Aorta (tissue), 5 donors: ENCODE data around the gene GASK1A. TPM values are rescaled to one million over a fixed set of nuclear protein-coding genes. Genes with fewer than 3 reads are reported as not detected.

Experiments
- ATAC-seq: fragments of 200-7000 bp; cut with Tn5 transposase; one replicate; pipeline ENCODE4 v1.9.1; 2022; ENCODE audit warnings: moderate library complexity; ENCODE audit not compliant: low FRiP score
- DNase-seq, 2 donors: peaks; one replicate each; pipeline ENCODE4 v3.0.0-alpha.2; 2020
- H3K27ac ChIP-seq, 2 donors: one replicate each; pipeline ENCODE4 v1.5.1; 2013; ENCODE audit warnings: low read length in 2 of 2, mild to moderate bottlenecking in 2 of 2, moderate library complexity in 2 of 2, control low read depth in 1 of 2, inconsistent platforms in 1 of 2, low read depth in 1 of 2
- H3K27me3 ChIP-seq, 2 donors: one replicate each; pipeline ENCODE4 v1.6.1; 2013; ENCODE audit warnings: control low read depth in 1 of 2, low read length in 1 of 2, mild to moderate bottlenecking in 1 of 2, moderate library complexity in 1 of 2; ENCODE audit not compliant: insufficient read depth in 2 of 2, control insufficient read depth in 1 of 2
- H3K36me3 ChIP-seq, 2 donors: one replicate each; pipeline ENCODE4 v1.6.1; 2013; ENCODE audit warnings: control low read depth in 1 of 2, low read length in 1 of 2, mild to moderate bottlenecking in 1 of 2; ENCODE audit not compliant: insufficient read depth in 2 of 2, control insufficient read depth in 1 of 2
- H3K4me1 ChIP-seq, 2 donors: one replicate each; pipeline ENCODE4 v1.6.1; 2013; ENCODE audit warnings: low read length in 2 of 2, control low read depth in 1 of 2, mild to moderate bottlenecking in 1 of 2, moderate library complexity in 1 of 2; ENCODE audit not compliant: insufficient read depth in 2 of 2, control insufficient read depth in 1 of 2
- H3K4me3 ChIP-seq, 2 donors: one replicate each; pipeline ENCODE4 v1.5.1; 2013; ENCODE audit warnings: low read length in 2 of 2, control low read depth in 1 of 2, mild to moderate bottlenecking in 1 of 2
- H3K9me3 ChIP-seq: one replicate; pipeline ENCODE4 v1.6.1; 2013; ENCODE audit warnings: mild to moderate bottlenecking, low read length; ENCODE audit not compliant: control insufficient read depth
- WGBS, 2 donors: extraction: QIAGEN DNeasy Blood & Tissue Kit; methylation state at CpG; one replicate each; pipeline ENCODE4 v1.1.7; 2013; 5-methylcytosine and 5-hydroxymethylcytosine counted together
- intact Hi-C, 2 donors: fragments of 100-400 bp; cut with DNase I; formaldehyde crosslinking; loops; one replicate each; pipeline versions ENCODE4 v1.14.2 to v1.15.0; 2022
- polyA plus RNA-seq, 2 donors: library from polyadenylated mRNA; stranded (reverse); fragments of 200-250 nt; gene quantifications; one replicate each; pipeline ENCODE4 v1.2.3, GENCODE V29; 2013
- total RNA-seq, 2 donors: library from RNA; stranded (reverse); fragmentation: NEBNext Ultra II Directional; extraction: Animal tissue kit (Norgen Biotek cat#: 25700); gene quantifications; one replicate each; pipeline ENCODE4 v1.2.1, GENCODE V29; 2021
- donor health status: healthy with polysubstance abuse.
- donor health status: Bipolar disorder and iron deficiency.
- donor health status: DM: no; HTN: no; CAD: no.
- donor health status: DM: no; HTN: no; CAD: no.
- donor health status: DM: yes; HTN: yes; CAD: no.

The GASK1A gene
- total and polyA plus RNA-seq, 4 donors, result 0.38 to 33.7 (median 8.0) TPM

GRCh38 chr3:43076857-43077256 lies 97.7 kb downstream of the GASK1A start:
- Histone ChIP-seq H3K36me3 (no peaks in the 10 kb centered on the region), H3K27ac (no peak overlapping the region), H3K4me3 (no peak overlapping the region), H3K27me3 (no peaks in the 10 kb centered on the region), H3K4me1 (no peaks in the 10 kb centered on the region), H3K9me3 (no peaks in the 10 kb centered on the region)
- intact Hi-C loops, result no loop called here
- DNase-seq, result no peak
- no peak for ATAC-seq
- WGBS, 2 donors, result 79 to 83% methylated on average over 4 of the region's 4 CpGs

GRCh38 chr3:43077261-43077660 lies 98.2 kb downstream of the GASK1A start:
- no peaks in the 10 kb centered on the region for H3K27me3 ChIP-seq
- H3K9me3 ChIP-seq, result no peaks in the 10 kb centered on the region
- H3K27ac ChIP-seq, result no peak overlapping the region
- DNase-seq (no peak), ATAC-seq (no peak)
- no peaks in the 10 kb centered on the region for H3K36me3 ChIP-seq
- no peaks in the 10 kb centered on the region for H3K4me1 ChIP-seq
- 96 to 98% methylated on average over 6 of the region's 6 CpGs for WGBS, 2 donors
- intact Hi-C loops, result no loop called here
- H3K4me3 ChIP-seq, result no peak overlapping the region

- Histone ChIP-seq H3K27ac (no peak overlapping the region), H3K9me3 (peaks cover 1% of the 10 kb centered on the region), H3K36me3 (no peaks in the 10 kb centered on the region), H3K4me3 (no peak overlapping the region), H3K4me1 (no peaks in the 10 kb centered on the region), H3K27me3 (no peaks in the 10 kb centered on the region)
- DNase-seq (no peak), ATAC-seq (no peak)
- intact Hi-C loops, result no loop called here
Measured at GRCh38 chr3:43077707-43078106, 98.6 kb downstream of the GASK1A start.

GRCh38 chr3:43079536-43080332 lies 100.6 kb downstream of the GASK1A start:
- WGBS, 2 donors, result 94 to 95% methylated on average over 31 of the region's 31 CpGs
- peaks cover 1% of the 10 kb centered on the region for H3K9me3 ChIP-seq
- H3K36me3 ChIP-seq, result no peaks in the 10 kb centered on the region
- DNase-seq (no peak), ATAC-seq (no peak)
- no peaks in the 10 kb centered on the region for H3K4me1 ChIP-seq
- no peaks in the 10 kb centered on the region for H3K27me3 ChIP-seq
- no peak overlapping the region for H3K27ac ChIP-seq
- intact Hi-C loops, result no loop called here
- no peak overlapping the region for H3K4me3 ChIP-seq

GRCh38 chr3:43080726-43081568 lies 101.8 kb downstream of the GASK1A start:
- H3K9me3 ChIP-seq, result peaks cover 1% of the 10 kb centered on the region
- no peaks in the 10 kb centered on the region for H3K27me3 ChIP-seq
- 96 to 98% methylated on average over 40 of the region's 40 CpGs for WGBS, 2 donors
- H3K4me1 ChIP-seq, result no peaks in the 10 kb centered on the region
- H3K4me3 ChIP-seq, result no peak overlapping the region
- no peaks in the 10 kb centered on the region for H3K36me3 ChIP-seq
- no peak for ATAC-seq
- intact Hi-C loops, result no loop called here
- H3K27ac ChIP-seq, result no peak overlapping the region
- no peak for DNase-seq

- WGBS, 2 donors, result 39 to 48% methylated on average over 5 of the region's 5 CpGs
- Histone ChIP-seq H3K4me3 (no peak overlapping the region), H3K4me1 (no peaks in the 10 kb centered on the region), H3K36me3 (no peaks in the 10 kb centered on the region), H3K27me3 (no peaks in the 10 kb centered on the region), H3K9me3 (peaks cover 1% of the 10 kb centered on the region), H3K27ac (no peak overlapping the region)
- ATAC-seq, result peak; percentile 43
- intact Hi-C loops, result no loop called here
- no peak for DNase-seq
Measured at GRCh38 chr3:43081796-43082195, 102.7 kb downstream of the GASK1A start.

GRCh38 chr3:43082457-43082856 lies 103.3 kb downstream of the GASK1A start:
- DNase-seq, result no peak
- Histone ChIP-seq H3K27me3 (no peaks in the 10 kb centered on the region), H3K36me3 (no peaks in the 10 kb centered on the region), H3K4me1 (no peaks in the 10 kb centered on the region), H3K4me3 (no peak overlapping the region), H3K9me3 (peaks cover 1% of the 10 kb centered on the region), H3K27ac (no peak overlapping the region)
- 94 to 98% methylated on average over 2 of the region's 2 CpGs for WGBS, 2 donors
- ATAC-seq, result no peak
- intact Hi-C loops, result no loop called here

GRCh38 chr3:43086460-43087165 lies 107.5 kb downstream of the GASK1A start:
- ATAC-seq, result no peak
- 91 to 94% methylated on average over 6 of the region's 6 CpGs for WGBS, 2 donors
- H3K36me3 ChIP-seq, result peaks cover 0 to 6% of the 10 kb centered on the region in 2 donors

More at GRCh38 chr3:43086460-43087165, 107.5 kb downstream of the GASK1A start:
- intact Hi-C loops, result no loop called here
- Histone ChIP-seq H3K4me1 (no peaks in the 10 kb centered on the region), H3K9me3 (peaks cover 1% of the 10 kb centered on the region), H3K4me3 (no peak overlapping the region), H3K27ac (no peak overlapping the region), H3K27me3 (no peaks in the 10 kb centered on the region)
- no peak for DNase-seq
